ENCODE data around the gene DNAJC27. TPM values are rescaled to one million over a fixed set of nuclear protein-coding genes. Genes with fewer than 3 reads are reported as not detected.

The DNAJC27 gene
- total and polyA plus RNA-seq, 2 of the 13 experiments (the other 11 are each of a cell fraction or from before 2014, with no cell fraction given), result 3.1 to 3.7 TPM

DNA sequence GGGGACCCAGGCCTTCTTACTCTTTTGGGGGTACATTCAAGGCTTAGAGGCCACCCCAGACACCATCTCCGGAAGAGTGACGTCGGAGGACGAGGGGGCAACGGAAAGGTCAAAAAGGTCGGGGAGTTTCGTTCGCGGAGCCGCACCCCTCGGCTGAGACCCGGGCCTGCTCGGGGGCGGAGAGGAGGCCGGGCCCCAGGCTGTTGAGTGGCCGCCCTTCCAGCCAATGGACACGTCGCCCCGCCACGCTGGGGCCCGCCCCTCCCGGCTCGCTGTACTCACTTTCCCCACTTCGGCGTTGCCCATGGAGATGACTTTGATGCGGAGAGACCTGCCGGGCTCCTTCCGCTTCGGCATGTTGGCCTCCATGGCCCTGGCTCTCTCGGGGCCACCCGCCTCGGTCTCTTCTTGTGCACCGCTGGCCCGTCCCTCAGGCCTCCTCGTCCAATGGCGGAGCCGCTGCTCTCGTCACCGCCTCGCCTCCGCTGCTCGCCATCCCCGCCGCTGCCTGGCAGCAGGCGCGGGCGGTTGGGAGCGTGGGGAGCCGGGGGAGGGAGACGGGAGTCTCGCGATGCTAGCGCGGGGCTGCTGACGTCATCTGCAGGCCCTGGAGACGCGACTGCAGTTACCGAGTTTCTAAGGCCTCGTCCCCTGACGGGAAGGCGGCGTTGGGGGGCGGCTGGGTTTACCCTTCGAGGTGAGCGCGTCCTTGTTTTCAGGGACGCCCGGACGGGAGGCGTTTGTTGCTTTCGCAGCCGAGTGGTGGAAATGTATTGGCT, at the start of gene DNAJC27 (continued):
- TF ChIP-seq, protein P1, sequence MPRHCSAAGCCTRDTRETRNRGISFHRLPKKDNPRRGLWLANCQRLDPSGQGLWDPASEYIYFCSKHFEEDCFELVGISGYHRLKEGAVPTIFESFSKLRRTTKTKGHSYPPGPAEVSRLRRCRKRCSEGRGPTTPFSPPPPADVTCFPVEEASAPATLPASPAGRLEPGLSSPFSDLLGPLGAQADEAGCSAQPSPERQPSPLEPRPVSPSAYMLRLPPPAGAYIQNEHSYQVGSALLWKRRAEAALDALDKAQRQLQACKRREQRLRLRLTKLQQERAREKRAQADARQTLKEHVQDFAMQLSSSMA (CRISPR knock-in tag; IDR thresholded peaks at IDR 0.05), result peak; percentile 87; the same call in 1 of the 2 replicates
- TF ChIP-seq, protein P2, sequence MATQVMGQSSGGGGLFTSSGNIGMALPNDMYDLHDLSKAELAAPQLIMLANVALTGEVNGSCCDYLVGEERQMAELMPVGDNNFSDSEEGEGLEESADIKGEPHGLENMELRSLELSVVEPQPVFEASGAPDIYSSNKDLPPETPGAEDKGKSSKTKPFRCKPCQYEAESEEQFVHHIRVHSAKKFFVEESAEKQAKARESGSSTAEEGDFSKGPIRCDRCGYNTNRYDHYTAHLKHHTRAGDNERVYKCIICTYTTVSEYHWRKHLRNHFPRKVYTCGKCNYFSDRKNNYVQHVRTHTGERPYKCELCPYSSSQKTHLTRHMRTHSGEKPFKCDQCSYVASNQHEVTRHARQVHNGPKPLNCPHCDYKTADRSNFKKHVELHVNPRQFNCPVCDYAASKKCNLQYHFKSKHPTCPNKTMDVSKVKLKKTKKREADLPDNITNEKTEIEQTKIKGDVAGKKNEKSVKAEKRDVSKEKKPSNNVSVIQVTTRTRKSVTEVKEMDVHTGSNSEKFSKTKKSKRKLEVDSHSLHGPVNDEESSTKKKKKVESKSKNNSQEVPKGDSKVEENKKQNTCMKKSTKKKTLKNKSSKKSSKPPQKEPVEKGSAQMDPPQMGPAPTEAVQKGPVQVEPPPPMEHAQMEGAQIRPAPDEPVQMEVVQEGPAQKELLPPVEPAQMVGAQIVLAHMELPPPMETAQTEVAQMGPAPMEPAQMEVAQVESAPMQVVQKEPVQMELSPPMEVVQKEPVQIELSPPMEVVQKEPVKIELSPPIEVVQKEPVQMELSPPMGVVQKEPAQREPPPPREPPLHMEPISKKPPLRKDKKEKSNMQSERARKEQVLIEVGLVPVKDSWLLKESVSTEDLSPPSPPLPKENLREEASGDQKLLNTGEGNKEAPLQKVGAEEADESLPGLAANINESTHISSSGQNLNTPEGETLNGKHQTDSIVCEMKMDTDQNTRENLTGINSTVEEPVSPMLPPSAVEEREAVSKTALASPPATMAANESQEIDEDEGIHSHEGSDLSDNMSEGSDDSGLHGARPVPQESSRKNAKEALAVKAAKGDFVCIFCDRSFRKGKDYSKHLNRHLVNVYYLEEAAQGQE (IDR thresholded peaks at IDR 0.05; ENCODE audit: borderline replicate concordance in 1 of 2, low read depth in 1 of 2, low read length in 2 of 2), result peak in 1 of 2 experiments; percentile 58; a peak in 1 of 4 replicates
- TF ChIP-seq, protein P3, sequence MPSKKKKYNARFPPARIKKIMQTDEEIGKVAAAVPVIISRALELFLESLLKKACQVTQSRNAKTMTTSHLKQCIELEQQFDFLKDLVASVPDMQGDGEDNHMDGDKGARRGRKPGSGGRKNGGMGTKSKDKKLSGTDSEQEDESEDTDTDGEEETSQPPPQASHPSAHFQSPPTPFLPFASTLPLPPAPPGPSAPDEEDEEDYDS (CRISPR knock-in tag; IDR thresholded peaks at IDR 0.05), result peak; percentile 92
- peak; percentile 100 for TF ChIP-seq CREB1 (IDR thresholded peaks at IDR 0.05)
- TF ChIP-seq CREB1 (CRISPR knock-in tag; IDR thresholded peaks at IDR 0.05), result peak; percentile 96
- TF ChIP-seq, protein P4, sequence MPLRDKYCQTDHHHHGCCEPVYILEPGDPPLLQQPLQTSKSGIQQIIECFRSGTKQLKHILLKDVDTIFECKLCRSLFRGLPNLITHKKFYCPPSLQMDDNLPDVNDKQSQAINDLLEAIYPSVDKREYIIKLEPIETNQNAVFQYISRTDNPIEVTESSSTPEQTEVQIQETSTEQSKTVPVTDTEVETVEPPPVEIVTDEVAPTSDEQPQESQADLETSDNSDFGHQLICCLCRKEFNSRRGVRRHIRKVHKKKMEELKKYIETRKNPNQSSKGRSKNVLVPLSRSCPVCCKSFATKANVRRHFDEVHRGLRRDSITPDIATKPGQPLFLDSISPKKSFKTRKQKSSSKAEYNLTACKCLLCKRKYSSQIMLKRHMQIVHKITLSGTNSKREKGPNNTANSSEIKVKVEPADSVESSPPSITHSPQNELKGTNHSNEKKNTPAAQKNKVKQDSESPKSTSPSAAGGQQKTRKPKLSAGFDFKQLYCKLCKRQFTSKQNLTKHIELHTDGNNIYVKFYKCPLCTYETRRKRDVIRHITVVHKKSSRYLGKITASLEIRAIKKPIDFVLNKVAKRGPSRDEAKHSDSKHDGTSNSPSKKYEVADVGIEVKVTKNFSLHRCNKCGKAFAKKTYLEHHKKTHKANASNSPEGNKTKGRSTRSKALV (CRISPR knock-in tag; IDR thresholded peaks at IDR 0.05), result peak; percentile 75
- TF ChIP-seq ZNF816 (CRISPR knock-in tag; IDR thresholded peaks at IDR 0.05; ENCODE audit: borderline replicate concordance), result no peak
- TF ChIP-seq ZBTB38 (CRISPR knock-in tag; IDR thresholded peaks at IDR 0.05), result peak; percentile 89
- TF ChIP-seq, protein P5, sequence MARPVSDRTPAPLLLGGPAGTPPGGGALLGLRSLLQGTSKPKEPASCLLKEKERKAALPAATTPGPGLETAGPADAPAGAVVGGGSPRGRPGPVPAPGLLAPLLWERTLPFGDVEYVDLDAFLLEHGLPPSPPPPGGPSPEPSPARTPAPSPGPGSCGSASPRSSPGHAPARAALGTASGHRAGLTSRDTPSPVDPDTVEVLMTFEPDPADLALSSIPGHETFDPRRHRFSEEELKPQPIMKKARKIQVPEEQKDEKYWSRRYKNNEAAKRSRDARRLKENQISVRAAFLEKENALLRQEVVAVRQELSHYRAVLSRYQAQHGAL (CRISPR knock-in tag; IDR thresholded peaks at IDR 0.05; ENCODE audit: not compliant biosample characterization), result peak; percentile 60
- peak; percentile 27; the same call in 1 of the 2 replicates for TF ChIP-seq PCBP1 (IDR thresholded peaks at IDR 0.05; ENCODE audit: borderline replicate concordance, low read depth, low read length)
- TF ChIP-seq MTA1 (CRISPR knock-in tag; IDR thresholded peaks at IDR 0.05; ENCODE audit: borderline replicate concordance), result no peak
- peak; percentile 90 for TF ChIP-seq ZNF230 (CRISPR knock-in tag; IDR thresholded peaks at IDR 0.05)
- no peak; the same call in 1 of the 2 replicates for TF ChIP-seq EED (CRISPR knock-in tag; IDR thresholded peaks at IDR 0.05)
- TF ChIP-seq, protein P6, sequence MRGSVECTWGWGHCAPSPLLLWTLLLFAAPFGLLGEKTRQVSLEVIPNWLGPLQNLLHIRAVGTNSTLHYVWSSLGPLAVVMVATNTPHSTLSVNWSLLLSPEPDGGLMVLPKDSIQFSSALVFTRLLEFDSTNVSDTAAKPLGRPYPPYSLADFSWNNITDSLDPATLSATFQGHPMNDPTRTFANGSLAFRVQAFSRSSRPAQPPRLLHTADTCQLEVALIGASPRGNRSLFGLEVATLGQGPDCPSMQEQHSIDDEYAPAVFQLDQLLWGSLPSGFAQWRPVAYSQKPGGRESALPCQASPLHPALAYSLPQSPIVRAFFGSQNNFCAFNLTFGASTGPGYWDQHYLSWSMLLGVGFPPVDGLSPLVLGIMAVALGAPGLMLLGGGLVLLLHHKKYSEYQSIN (CRISPR knock-in tag; IDR thresholded peaks at IDR 0.05; ENCODE audit: borderline replicate concordance), result no peak
- no peak for TF ChIP-seq TCF12 (IDR thresholded peaks at IDR 0.05)
- TF ChIP-seq TCF12 (CRISPR knock-in tag; IDR thresholded peaks at IDR 0.05), result 0 out of 2 replicates have a peak, but pooled peaks have one; percentile 33
- TF ChIP-seq ZNF543 (CRISPR knock-in tag; IDR thresholded peaks at IDR 0.05), result 0 out of 2 replicates have a peak, but pooled peaks have one; percentile 67
- 0 out of 2 replicates have a peak, but pooled peaks have one; percentile 6 for TF ChIP-seq SIN3B (IDR thresholded peaks at IDR 0.05; ENCODE audit: low read length)
- peak; percentile 97 for TF ChIP-seq SIN3A (IDR thresholded peaks at IDR 0.05; ENCODE audit: borderline replicate concordance, low read depth, low read length)
- TF ChIP-seq ZNF841 (CRISPR knock-in tag; IDR thresholded peaks at IDR 0.05; ENCODE audit: borderline replicate concordance), result no peak
